Measurements from ENCODE around the gene RYR3. TPM values are rescaled to one million over a fixed set of nuclear protein-coding genes. Genes with fewer than 3 reads are reported as not detected.

RYR3 gene
- total and polyA plus RNA-seq, 2 of the 13 experiments (the other 11 are each of a cell fraction or from before 2014, with no cell fraction given): not detected

DNA sequence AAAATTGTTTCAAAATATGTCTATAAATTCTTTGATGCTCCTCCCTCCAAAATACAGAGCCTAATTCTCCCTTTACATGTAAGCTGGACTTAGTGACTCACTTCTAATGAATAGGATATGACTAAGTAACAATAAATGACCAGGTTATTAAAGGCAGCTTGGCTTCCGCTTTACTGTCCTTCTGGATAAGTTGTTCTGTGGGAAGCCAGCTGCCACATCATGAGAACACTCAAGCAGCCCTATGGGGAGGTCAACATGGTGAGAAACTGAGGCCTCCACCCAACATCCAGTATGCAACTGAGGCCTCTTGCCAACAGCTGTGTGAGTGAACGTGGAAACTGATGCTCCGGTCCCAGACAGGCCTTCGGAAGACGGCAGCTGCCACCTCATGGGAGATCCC is 410.2 kb downstream of the RYR3 start:
- 61% methylated on average over 5 of the region's 5 CpGs for WGBS (ENCODE audit: low lambda C conversion rate)
- no peaks in the 10 kb centered on the region for H3K79me2 ChIP-seq (ENCODE audit: insufficient read depth, low read length)
- BruUV-seq (replicated peaks): no TSS peak
- intact Hi-C loops (cut with micrococcal nuclease; ENCODE audit: unreplicated experiment) (no loop called here), in situ Hi-C loops (cut with HindIII; ENCODE audit: extremely low pct_ligation_motif_present, low pct_unique_long_range_greater_than_20kb) (no loop called here)
- no peak overlapping the region for H3K9ac ChIP-seq (ENCODE audit: insufficient read depth, low read depth, low read length)
- H2AFZ ChIP-seq (ENCODE audit: low read length): no peak overlapping the region
- no peaks in the 10 kb centered on the region for H4K20me1 ChIP-seq (ENCODE audit: insufficient read depth, low read length)
- no peaks in the 10 kb centered on the region for H3K36me3 ChIP-seq (replicated peaks in 1 of 2; ENCODE audit: control insufficient read depth in 1 of 2, insufficient read depth in 2 of 2, low read length in 2 of 2)
- ATAC-seq (no peak), FAIRE-seq (no peak), DNase-seq (ENCODE audit: low spot score) (no peak)
- peaks cover 0 to 2% of the 10 kb centered on the region in 2 experiments; a peak in 2 of 5 replicates for H3K27me3 ChIP-seq (ENCODE audit: control insufficient read depth in 1 of 2, insufficient read depth in 2 of 2, low read length in 2 of 2)
- H3K4me1 ChIP-seq (ENCODE audit: insufficient read depth, low read length): no peaks in the 10 kb centered on the region
- no peak overlapping the region for H3K4me2 ChIP-seq (ENCODE audit: low read depth, low read length)
- no peak overlapping the region for H3K27ac ChIP-seq (ENCODE audit: extremely low read length, insufficient read depth, low read length)
- H3K9me3 ChIP-seq (ENCODE audit: low read length): no peaks in the 10 kb centered on the region
- POLR2A ChIA-PET: no interaction called here
- no peak overlapping the region for H3K4me3 ChIP-seq (replicated peaks in 1 of 3; ENCODE audit: insufficient read depth in 1 of 3, low read depth in 2 of 3, low read length in 3 of 3)
- CTCF ChIA-PET (ENCODE audit: low intra/inter-chr PET ratio, low total read pairs): no interaction called here
- no peak for TF ChIP-seq ZNF383 (CRISPR knock-in tag; IDR thresholded peaks at IDR 0.05; ENCODE audit: borderline replicate concordance)
- no peak for TF ChIP-seq SSRP1 (CRISPR knock-in tag; IDR thresholded peaks at IDR 0.05)
- TF ChIP-seq HNF4A (CRISPR knock-in tag; IDR thresholded peaks at IDR 0.05): no peak
- TF ChIP-seq, protein P1, sequence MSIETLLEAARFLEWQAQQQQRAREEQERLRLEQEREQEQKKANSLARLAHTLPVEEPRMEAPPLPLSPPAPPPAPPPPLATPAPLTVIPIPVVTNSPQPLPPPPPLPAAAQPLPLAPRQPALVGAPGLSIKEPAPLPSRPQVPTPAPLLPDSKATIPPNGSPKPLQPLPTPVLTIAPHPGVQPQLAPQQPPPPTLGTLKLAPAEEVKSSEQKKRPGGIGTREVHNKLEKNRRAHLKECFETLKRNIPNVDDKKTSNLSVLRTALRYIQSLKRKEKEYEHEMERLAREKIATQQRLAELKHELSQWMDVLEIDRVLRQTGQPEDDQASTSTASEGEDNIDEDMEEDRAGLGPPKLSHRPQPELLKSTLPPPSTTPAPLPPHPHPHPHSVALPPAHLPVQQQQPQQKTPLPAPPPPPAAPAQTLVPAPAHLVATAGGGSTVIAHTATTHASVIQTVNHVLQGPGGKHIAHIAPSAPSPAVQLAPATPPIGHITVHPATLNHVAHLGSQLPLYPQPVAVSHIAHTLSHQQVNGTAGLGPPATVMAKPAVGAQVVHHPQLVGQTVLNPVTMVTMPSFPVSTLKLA (IDR thresholded peaks at IDR 0.05): no peak
- TF ChIP-seq TOPORS (CRISPR knock-in tag; IDR thresholded peaks at IDR 0.05): no peak
- no peak for TF ChIP-seq KLF6 (CRISPR knock-in tag; IDR thresholded peaks at IDR 0.05)
- TF ChIP-seq ZNF850 (CRISPR knock-in tag; conservative IDR thresholded peaks at IDR 0.05): no peak
- TF ChIP-seq, protein P2, sequence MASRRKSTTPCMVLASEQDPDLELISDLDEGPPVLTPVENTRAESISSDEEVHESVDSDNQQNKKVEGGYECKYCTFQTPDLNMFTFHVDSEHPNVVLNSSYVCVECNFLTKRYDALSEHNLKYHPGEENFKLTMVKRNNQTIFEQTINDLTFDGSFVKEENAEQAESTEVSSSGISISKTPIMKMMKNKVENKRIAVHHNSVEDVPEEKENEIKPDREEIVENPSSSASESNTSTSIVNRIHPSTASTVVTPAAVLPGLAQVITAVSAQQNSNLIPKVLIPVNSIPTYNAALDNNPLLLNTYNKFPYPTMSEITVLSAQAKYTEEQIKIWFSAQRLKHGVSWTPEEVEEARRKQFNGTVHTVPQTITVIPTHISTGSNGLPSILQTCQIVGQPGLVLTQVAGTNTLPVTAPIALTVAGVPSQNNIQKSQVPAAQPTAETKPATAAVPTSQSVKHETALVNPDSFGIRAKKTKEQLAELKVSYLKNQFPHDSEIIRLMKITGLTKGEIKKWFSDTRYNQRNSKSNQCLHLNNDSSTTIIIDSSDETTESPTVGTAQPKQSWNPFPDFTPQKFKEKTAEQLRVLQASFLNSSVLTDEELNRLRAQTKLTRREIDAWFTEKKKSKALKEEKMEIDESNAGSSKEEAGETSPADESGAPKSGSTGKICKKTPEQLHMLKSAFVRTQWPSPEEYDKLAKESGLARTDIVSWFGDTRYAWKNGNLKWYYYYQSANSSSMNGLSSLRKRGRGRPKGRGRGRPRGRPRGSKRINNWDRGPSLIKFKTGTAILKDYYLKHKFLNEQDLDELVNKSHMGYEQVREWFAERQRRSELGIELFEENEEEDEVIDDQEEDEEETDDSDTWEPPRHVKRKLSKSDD (CRISPR knock-in tag; IDR thresholded peaks at IDR 0.05; ENCODE audit: low read depth): no peak
- TF ChIP-seq, protein P3, sequence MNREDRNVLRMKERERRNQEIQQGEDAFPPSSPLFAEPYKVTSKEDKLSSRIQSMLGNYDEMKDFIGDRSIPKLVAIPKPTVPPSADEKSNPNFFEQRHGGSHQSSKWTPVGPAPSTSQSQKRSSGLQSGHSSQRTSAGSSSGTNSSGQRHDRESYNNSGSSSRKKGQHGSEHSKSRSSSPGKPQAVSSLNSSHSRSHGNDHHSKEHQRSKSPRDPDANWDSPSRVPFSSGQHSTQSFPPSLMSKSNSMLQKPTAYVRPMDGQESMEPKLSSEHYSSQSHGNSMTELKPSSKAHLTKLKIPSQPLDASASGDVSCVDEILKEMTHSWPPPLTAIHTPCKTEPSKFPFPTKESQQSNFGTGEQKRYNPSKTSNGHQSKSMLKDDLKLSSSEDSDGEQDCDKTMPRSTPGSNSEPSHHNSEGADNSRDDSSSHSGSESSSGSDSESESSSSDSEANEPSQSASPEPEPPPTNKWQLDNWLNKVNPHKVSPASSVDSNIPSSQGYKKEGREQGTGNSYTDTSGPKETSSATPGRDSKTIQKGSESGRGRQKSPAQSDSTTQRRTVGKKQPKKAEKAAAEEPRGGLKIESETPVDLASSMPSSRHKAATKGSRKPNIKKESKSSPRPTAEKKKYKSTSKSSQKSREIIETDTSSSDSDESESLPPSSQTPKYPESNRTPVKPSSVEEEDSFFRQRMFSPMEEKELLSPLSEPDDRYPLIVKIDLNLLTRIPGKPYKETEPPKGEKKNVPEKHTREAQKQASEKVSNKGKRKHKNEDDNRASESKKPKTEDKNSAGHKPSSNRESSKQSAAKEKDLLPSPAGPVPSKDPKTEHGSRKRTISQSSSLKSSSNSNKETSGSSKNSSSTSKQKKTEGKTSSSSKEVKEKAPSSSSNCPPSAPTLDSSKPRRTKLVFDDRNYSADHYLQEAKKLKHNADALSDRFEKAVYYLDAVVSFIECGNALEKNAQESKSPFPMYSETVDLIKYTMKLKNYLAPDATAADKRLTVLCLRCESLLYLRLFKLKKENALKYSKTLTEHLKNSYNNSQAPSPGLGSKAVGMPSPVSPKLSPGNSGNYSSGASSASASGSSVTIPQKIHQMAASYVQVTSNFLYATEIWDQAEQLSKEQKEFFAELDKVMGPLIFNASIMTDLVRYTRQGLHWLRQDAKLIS (CRISPR knock-in tag; IDR thresholded peaks at IDR 0.05): no peak
- TF ChIP-seq NR2C2 (CRISPR knock-in tag; IDR thresholded peaks at IDR 0.05; ENCODE audit: borderline replicate concordance): no peak
- TF ChIP-seq, protein P4, sequence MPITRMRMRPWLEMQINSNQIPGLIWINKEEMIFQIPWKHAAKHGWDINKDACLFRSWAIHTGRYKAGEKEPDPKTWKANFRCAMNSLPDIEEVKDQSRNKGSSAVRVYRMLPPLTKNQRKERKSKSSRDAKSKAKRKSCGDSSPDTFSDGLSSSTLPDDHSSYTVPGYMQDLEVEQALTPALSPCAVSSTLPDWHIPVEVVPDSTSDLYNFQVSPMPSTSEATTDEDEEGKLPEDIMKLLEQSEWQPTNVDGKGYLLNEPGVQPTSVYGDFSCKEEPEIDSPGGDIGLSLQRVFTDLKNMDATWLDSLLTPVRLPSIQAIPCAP (CRISPR knock-in tag; IDR thresholded peaks at IDR 0.05; ENCODE audit: low read depth): no peak
- TF ChIP-seq SP4 (CRISPR knock-in tag; IDR thresholded peaks at IDR 0.05): no peak

All from HepG2 (cell line).